ENCODE measurements around the gene SPATS2L. TPM values are rescaled to one million over a fixed set of nuclear protein-coding genes. Genes with fewer than 3 reads are reported as not detected.

Gene SPATS2L
- total RNA-seq, 1 donor = 117 TPM

DNA sequence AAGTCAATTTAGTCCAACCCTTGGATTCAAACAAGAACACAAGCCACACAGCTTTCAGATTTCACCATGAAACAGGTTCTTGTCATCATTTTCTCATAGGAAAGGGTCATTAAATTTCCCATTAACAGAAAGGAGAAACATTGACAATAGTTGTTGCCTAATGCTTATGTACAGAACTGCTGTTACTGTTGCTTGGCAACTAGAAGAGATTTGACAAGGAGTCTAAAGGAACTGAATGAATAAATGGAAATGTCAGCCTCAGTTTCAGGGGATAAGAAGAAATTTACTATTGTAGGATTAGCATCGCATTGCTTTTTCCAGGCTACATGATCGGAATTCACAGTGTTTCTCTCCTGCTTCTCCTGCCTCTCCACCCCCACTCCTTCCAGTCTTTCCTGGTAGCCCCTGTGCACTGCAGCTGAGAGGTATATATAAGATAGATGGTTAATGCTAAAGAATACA lies 90.3 kb downstream of the SPATS2L start:
- peak; percentile 30 for DNase-seq (ENCODE audit: low read depth)
- TF ChIP-seq, protein P1, sequence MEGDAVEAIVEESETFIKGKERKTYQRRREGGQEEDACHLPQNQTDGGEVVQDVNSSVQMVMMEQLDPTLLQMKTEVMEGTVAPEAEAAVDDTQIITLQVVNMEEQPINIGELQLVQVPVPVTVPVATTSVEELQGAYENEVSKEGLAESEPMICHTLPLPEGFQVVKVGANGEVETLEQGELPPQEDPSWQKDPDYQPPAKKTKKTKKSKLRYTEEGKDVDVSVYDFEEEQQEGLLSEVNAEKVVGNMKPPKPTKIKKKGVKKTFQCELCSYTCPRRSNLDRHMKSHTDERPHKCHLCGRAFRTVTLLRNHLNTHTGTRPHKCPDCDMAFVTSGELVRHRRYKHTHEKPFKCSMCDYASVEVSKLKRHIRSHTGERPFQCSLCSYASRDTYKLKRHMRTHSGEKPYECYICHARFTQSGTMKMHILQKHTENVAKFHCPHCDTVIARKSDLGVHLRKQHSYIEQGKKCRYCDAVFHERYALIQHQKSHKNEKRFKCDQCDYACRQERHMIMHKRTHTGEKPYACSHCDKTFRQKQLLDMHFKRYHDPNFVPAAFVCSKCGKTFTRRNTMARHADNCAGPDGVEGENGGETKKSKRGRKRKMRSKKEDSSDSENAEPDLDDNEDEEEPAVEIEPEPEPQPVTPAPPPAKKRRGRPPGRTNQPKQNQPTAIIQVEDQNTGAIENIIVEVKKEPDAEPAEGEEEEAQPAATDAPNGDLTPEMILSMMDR (IDR thresholded peaks at IDR 0.05; ENCODE audit: insufficient read depth, low read length) = no peak
- H3K4me3 ChIP-seq (ENCODE audit: low read depth, low read length) = no peak overlapping the region

DNA sequence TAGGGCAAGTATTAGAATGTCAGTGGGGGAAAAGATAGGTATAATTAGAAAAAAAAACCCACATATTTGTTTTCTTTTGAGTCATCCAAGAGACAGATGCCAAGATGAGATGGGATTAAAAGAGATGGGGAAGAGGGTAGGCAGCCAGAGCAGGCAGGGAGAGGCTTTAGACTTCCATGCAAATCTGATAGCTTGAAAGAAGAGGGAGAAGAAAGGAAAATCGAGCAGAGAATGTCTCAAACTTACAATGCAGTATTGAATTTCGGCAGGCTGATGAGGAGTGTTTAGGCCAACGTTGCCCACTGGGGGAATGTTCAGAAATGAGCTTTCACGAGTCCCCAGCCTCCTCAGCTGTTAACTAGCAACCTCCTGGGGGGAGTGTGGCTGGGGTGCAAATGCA lies 91.3 kb downstream of the SPATS2L start:
- H3K4me3 ChIP-seq (ENCODE audit: low read depth, low read length) = no peak overlapping the region
- TF ChIP-seq, protein P1 (IDR thresholded peaks at IDR 0.05; ENCODE audit: insufficient read depth, low read length) = peak; percentile 3
- DNase-seq (ENCODE audit: low read depth) = peak; percentile 56

DNA sequence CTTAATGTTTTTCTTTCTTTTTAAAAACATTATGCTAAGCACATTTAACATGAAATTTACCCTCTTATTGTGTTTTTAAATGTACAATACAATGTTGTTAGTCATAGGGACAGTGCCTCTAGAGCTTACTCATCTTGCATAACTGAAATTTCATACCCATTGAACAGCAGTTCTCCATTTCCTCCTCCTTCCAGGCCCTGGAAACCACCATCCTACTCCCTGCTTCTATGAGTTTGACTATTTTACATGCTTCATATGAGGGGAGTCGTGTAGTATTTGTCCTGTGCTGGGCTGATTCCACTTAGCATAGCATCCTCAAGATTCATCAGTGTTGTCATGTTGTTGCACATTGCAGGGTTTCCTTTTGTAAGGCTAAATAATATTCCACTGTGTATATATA lies 92.6 kb downstream of the SPATS2L start:
- H3K4me3 ChIP-seq (ENCODE audit: low read depth, low read length) = no peak overlapping the region
- TF ChIP-seq, protein P1 (IDR thresholded peaks at IDR 0.05; ENCODE audit: insufficient read depth, low read length) = no peak
- peak; percentile 61 for DNase-seq (ENCODE audit: low read depth)

DNA sequence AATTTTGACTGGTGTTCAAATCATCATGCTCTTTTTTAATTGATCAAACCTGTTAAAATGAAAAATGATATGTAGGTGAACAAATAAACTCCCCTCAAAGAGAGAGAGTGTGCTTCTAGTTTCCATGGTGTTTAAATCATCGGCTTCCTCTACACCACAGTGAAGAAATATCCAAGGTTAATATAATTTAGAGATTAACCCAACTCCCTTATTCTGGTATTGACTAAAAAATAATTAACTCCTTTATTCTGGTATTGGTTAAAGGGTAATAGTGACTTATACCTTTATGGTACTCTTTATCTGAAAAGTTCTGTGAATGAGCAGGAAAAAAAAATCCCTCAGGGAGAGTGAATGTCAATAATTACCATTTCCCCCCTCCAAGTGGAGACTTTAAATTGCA lies 93.1 kb downstream of the SPATS2L start:
- DNase-seq (ENCODE audit: low read depth) = no peak
- TF ChIP-seq, protein P1 (IDR thresholded peaks at IDR 0.05; ENCODE audit: insufficient read depth, low read length) = no peak
- H3K4me3 ChIP-seq (ENCODE audit: low read depth, low read length) = no peak overlapping the region

DNA sequence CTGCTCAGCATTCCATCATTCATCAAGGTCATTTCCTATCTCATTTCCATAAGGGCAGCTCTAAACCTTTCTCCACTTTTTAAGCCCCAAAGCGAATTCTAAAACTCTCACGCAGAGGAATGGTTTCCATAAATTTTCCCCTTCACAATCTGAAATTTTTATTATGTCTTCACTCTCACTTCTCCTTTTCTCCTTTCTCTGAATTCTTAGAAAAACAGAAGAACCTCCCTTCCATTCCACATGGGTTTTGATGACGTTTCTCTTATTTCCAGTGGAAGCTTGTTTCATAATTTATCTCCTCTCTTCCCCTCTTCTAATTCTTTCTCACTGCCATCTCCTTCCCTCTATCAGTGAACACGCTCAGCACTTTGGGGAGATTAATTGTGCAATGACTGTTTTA lies 97.3 kb downstream of the SPATS2L start:
- TF ChIP-seq, protein P1 (IDR thresholded peaks at IDR 0.05; ENCODE audit: insufficient read depth, low read length) = no peak
- DNase-seq (ENCODE audit: low read depth) = no peak
- H3K4me3 ChIP-seq (ENCODE audit: low read depth, low read length) = no peak overlapping the region

DNA sequence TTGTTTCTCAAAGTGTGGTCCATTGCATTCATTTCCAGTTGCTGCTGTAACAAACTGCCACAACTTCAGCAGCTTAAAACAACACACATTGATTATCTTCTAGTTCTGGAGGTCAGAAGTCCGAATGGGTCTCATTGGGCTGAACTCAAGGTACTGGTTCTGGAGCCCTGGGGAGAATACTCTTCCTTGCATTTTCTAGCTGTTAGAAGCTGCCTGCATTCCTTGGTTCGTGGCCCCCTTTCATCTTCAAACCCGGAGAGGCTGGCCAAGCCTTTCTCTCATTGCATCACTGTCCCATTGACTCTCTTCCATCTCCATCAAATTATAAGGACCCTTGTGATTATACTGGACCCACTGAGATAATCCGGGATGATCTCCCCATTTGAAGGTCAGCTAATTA lies 98.1 kb downstream of the SPATS2L start:
- DNase-seq (ENCODE audit: low read depth) = no peak
- H3K4me3 ChIP-seq (ENCODE audit: low read depth, low read length) = no peak overlapping the region
- TF ChIP-seq, protein P1 (IDR thresholded peaks at IDR 0.05; ENCODE audit: insufficient read depth, low read length) = no peak

DNA sequence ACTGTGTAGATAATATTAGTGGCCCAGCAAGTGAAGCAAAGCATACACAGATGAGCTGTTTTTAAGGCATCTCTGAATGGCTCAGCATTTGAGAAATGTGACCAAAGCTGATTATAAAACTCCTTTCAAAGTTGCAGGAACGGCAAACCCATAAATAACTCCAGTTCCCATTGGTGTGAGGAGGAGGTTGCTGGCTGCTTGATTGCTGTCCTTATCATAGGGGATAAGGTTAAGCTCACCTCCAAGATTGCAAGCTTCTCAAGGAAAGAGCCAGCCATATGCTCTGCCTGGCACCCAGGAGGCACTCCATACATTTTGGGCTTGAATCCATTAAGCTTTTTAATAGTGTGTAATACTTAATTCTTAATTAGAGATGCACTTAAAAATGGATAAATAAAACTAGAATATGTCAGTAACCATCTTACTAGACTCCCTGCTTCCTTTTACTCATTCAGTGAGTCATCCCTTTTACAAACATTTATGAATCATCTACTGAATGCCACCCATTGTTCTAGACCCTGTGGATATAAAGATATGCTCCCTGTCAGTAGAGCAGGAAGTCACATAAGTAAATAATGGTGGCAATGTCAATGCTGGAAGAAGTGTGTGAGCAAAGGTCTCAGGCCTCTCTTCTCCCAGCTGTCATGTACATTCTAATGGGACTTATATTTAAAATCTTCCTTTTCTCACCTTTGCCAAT lies 99.3 kb downstream of the SPATS2L start:
- TF ChIP-seq, protein P1 (IDR thresholded peaks at IDR 0.05; ENCODE audit: insufficient read depth, low read length) = no peak
- H3K4me3 ChIP-seq (ENCODE audit: low read depth, low read length) = peak overlapping the region; percentile 31
- DNase-seq (ENCODE audit: low read depth) = peak; percentile 88
